ENCODE results near the gene ARHGAP42. TPM values are rescaled to one million over a fixed set of nuclear protein-coding genes. Genes with fewer than 3 reads are reported as not detected.

The ARHGAP42 gene
- total and polyA plus RNA-seq, 4 donors = 3.8 to 17.2 (median 12.0) TPM

DNA sequence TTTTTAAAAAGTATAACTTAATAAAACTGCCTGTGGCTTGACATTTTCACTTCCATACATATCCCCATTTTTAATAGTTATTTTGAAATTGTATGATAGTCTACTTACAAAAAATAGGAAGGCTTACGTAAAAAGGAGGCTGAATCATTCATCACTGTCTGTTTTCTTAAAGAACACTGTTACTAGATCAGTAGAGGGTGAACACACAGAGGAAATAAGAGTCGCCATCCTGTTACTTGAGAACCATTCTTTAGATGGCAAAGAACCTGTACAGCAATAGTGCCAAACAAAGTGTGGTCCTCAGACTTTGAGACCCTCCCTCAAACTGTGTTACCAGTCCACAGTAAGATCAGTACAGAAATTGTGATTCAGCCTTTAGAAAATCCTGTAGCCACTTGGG is 261.8 kb downstream of the ARHGAP42 start:
- Histone ChIP-seq H3K36me3 (ENCODE audit: control insufficient read depth in 4 of 4, insufficient read depth in 3 of 4, low read depth in 1 of 4, low read length in 3 of 4) (peaks cover 0 to 2% (median 0%) of the 10 kb centered on the region in 4 donors), H3K27me3 (ENCODE audit: control insufficient read depth in 4 of 4, insufficient read depth in 4 of 4, low read length in 3 of 4) (no peaks in the 10 kb centered on the region), H3K9me3 (ENCODE audit: control insufficient read depth in 4 of 4, low read length in 3 of 4) (no peaks in the 10 kb centered on the region), H3K4me1 (ENCODE audit: control insufficient read depth in 4 of 4, insufficient read depth in 4 of 4, low read length in 3 of 4) (no peaks in the 10 kb centered on the region), H3K27ac (ENCODE audit: low read depth in 1 of 2, low read length in 2 of 2) (no peak overlapping the region), H3K4me3 (ENCODE audit: low read depth in 1 of 3, low read length in 3 of 3) (no peak overlapping the region), H3K9ac (ENCODE audit: low read depth in 1 of 2, low read length in 2 of 2) (no peak overlapping the region)
- no peak for DNase-seq (ENCODE audit: low spot score)
- TF ChIP-seq SP1 (IDR thresholded peaks at IDR 0.05) (no peak), YY1 (IDR thresholded peaks at IDR 0.05) (no peak), HNF4A (conservative IDR thresholded peaks at IDR 0.05) (no peak), RXRA (IDR thresholded peaks at IDR 0.05) (no peak), RAD21 (IDR thresholded peaks at IDR 0.05) (no peak), FOXA2 (IDR thresholded peaks at IDR 0.05) (no peak)
- TF ChIP-seq, protein P1, sequence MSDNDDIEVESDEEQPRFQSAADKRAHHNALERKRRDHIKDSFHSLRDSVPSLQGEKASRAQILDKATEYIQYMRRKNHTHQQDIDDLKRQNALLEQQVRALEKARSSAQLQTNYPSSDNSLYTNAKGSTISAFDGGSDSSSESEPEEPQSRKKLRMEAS (IDR thresholded peaks at IDR 0.05) = no peak
- TF ChIP-seq, protein P2, sequence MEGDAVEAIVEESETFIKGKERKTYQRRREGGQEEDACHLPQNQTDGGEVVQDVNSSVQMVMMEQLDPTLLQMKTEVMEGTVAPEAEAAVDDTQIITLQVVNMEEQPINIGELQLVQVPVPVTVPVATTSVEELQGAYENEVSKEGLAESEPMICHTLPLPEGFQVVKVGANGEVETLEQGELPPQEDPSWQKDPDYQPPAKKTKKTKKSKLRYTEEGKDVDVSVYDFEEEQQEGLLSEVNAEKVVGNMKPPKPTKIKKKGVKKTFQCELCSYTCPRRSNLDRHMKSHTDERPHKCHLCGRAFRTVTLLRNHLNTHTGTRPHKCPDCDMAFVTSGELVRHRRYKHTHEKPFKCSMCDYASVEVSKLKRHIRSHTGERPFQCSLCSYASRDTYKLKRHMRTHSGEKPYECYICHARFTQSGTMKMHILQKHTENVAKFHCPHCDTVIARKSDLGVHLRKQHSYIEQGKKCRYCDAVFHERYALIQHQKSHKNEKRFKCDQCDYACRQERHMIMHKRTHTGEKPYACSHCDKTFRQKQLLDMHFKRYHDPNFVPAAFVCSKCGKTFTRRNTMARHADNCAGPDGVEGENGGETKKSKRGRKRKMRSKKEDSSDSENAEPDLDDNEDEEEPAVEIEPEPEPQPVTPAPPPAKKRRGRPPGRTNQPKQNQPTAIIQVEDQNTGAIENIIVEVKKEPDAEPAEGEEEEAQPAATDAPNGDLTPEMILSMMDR (IDR thresholded peaks at IDR 0.05; ENCODE audit: low read depth, low read length, missing input control) = no peak
- TF ChIP-seq, protein P3, sequence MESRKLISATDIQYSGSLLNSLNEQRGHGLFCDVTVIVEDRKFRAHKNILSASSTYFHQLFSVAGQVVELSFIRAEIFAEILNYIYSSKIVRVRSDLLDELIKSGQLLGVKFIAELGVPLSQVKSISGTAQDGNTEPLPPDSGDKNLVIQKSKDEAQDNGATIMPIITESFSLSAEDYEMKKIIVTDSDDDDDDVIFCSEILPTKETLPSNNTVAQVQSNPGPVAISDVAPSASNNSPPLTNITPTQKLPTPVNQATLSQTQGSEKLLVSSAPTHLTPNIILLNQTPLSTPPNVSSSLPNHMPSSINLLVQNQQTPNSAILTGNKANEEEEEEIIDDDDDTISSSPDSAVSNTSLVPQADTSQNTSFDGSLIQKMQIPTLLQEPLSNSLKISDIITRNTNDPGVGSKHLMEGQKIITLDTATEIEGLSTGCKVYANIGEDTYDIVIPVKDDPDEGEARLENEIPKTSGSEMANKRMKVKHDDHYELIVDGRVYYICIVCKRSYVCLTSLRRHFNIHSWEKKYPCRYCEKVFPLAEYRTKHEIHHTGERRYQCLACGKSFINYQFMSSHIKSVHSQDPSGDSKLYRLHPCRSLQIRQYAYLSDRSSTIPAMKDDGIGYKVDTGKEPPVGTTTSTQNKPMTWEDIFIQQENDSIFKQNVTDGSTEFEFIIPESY (IDR thresholded peaks at IDR 0.05) = no peak
- 93% methylated on average over 2 of the region's 2 CpGs for WGBS

DNA sequence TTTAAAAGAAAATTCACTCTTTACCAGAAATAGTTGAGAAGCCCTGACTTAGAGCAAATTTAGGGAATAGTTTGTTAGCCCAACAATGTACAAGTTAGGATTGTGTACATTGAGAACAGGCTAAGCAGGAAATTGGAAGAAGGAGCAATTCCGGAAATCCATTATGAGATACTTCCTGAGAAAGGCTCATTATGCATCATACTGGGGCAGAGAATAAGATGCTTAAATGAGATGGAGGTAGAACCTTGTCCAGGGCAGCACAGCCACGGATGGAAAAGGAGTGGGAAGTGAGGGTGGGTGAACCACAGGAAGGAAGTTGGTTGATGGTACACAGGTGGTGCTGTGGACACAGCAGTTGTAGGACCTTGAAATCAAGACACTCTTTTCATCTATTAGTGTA is 262.4 kb downstream of the ARHGAP42 start:
- peaks cover 0 to 4% (median 0%) of the 10 kb centered on the region in 4 donors for H3K36me3 ChIP-seq (ENCODE audit: control insufficient read depth in 4 of 4, insufficient read depth in 3 of 4, low read depth in 1 of 4, low read length in 3 of 4)
- H3K4me3 ChIP-seq (ENCODE audit: low read depth in 1 of 3, low read length in 3 of 3) = no peak overlapping the region
- no peak for TF ChIP-seq RAD21 (IDR thresholded peaks at IDR 0.05)
- TF ChIP-seq GABPA (IDR thresholded peaks at IDR 0.05 in 1 of 2, conservative IDR thresholded peaks at IDR 0.05 in 1 of 2) = no peak
- TF ChIP-seq SP1 (IDR thresholded peaks at IDR 0.05) = no peak
- TF ChIP-seq, protein P4, sequence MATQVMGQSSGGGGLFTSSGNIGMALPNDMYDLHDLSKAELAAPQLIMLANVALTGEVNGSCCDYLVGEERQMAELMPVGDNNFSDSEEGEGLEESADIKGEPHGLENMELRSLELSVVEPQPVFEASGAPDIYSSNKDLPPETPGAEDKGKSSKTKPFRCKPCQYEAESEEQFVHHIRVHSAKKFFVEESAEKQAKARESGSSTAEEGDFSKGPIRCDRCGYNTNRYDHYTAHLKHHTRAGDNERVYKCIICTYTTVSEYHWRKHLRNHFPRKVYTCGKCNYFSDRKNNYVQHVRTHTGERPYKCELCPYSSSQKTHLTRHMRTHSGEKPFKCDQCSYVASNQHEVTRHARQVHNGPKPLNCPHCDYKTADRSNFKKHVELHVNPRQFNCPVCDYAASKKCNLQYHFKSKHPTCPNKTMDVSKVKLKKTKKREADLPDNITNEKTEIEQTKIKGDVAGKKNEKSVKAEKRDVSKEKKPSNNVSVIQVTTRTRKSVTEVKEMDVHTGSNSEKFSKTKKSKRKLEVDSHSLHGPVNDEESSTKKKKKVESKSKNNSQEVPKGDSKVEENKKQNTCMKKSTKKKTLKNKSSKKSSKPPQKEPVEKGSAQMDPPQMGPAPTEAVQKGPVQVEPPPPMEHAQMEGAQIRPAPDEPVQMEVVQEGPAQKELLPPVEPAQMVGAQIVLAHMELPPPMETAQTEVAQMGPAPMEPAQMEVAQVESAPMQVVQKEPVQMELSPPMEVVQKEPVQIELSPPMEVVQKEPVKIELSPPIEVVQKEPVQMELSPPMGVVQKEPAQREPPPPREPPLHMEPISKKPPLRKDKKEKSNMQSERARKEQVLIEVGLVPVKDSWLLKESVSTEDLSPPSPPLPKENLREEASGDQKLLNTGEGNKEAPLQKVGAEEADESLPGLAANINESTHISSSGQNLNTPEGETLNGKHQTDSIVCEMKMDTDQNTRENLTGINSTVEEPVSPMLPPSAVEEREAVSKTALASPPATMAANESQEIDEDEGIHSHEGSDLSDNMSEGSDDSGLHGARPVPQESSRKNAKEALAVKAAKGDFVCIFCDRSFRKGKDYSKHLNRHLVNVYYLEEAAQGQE (IDR thresholded peaks at IDR 0.05) = no peak
- TF ChIP-seq EGR1 (IDR thresholded peaks at IDR 0.05; ENCODE audit: low read depth in 2 of 2) = no peak
- no peak for TF ChIP-seq JUND (IDR thresholded peaks at IDR 0.05)
- TF ChIP-seq FOXA1 (IDR thresholded peaks at IDR 0.05) = no peak
- TF ChIP-seq, protein P1 (IDR thresholded peaks at IDR 0.05) = no peak
- TF ChIP-seq HNF4A (conservative IDR thresholded peaks at IDR 0.05) = no peak
- TF ChIP-seq, protein P3 (IDR thresholded peaks at IDR 0.05) = no peak
- TF ChIP-seq RXRA (IDR thresholded peaks at IDR 0.05) = no peak
- TF ChIP-seq TAF1 (conservative IDR thresholded peaks at IDR 0.05) = no peak
- TF ChIP-seq HNF4G (IDR thresholded peaks at IDR 0.05) = no peak
- H3K27ac ChIP-seq (ENCODE audit: low read depth in 1 of 2, low read length in 2 of 2) = no peak overlapping the region
- H3K9ac ChIP-seq (ENCODE audit: low read depth in 1 of 2, low read length in 2 of 2) = no peak overlapping the region
- no peaks in the 10 kb centered on the region for H3K27me3 ChIP-seq (ENCODE audit: control insufficient read depth in 4 of 4, insufficient read depth in 4 of 4, low read length in 3 of 4)
- H3K9me3 ChIP-seq (ENCODE audit: control insufficient read depth in 4 of 4, low read length in 3 of 4) = no peaks in the 10 kb centered on the region
- WGBS = 71% methylated on average over 2 of the region's 2 CpGs
- H3K4me1 ChIP-seq (ENCODE audit: control insufficient read depth in 4 of 4, insufficient read depth in 4 of 4, low read length in 3 of 4) = no peaks in the 10 kb centered on the region
- no peak for DNase-seq (ENCODE audit: low spot score)

All from liver (tissue), 9 donors.